IPS-18a (cell line): Measurements from ENCODE around the gene MYO1E.
"Not testable (repeated sequence)": the region's sequence is repeated elsewhere in the genome, so short reads cannot be mapped to it uniquely, and the experiment has no call there.

Experiments used
- H3K27ac ChIP-seq: one replicate; pipeline ENCODE4 v1.5.1; 2013; ENCODE audit warnings: low read length
- H3K27me3 ChIP-seq: one replicate; pipeline ENCODE4 v1.6.1; 2013; ENCODE audit warnings: mild to moderate bottlenecking, low read length; ENCODE audit not compliant: control insufficient read depth, insufficient read depth
- H3K36me3 ChIP-seq: one replicate; pipeline ENCODE4 v1.6.1; 2013; ENCODE audit warnings: low read depth, low read length; ENCODE audit not compliant: control insufficient read depth
- H3K4me1 ChIP-seq: one replicate; pipeline ENCODE4 v1.6.1; 2013; ENCODE audit warnings: low read depth, low read length; ENCODE audit not compliant: control insufficient read depth
- H3K4me3 ChIP-seq: one replicate; pipeline ENCODE4 v1.5.1; 2013; ENCODE audit warnings: low read length
- H3K9ac ChIP-seq: one replicate; pipeline ENCODE4 v1.6.1; 2013; ENCODE audit warnings: mild to moderate bottlenecking, low read length, moderate library complexity
- H3K9me3 ChIP-seq: one replicate; pipeline ENCODE4 v1.6.1; 2013; ENCODE audit warnings: low read depth, low read length; ENCODE audit not compliant: control insufficient read depth

MYO1E gene

GRCh38 chr15:59281699-59282098 lies 91.0 kb downstream of the MYO1E start:
- Histone ChIP-seq H3K9ac (no peak overlapping the region), H3K27me3 (no peaks in the 10 kb centered on the region), H3K9me3 (no peaks in the 10 kb centered on the region), H3K36me3 (no peaks in the 10 kb centered on the region), H3K27ac (no peak overlapping the region), H3K4me1 (no peaks in the 10 kb centered on the region), H3K4me3 (no peak overlapping the region)

GRCh38 chr15:59280855-59281254 lies 91.8 kb downstream of the MYO1E start:
- H3K27ac ChIP-seq: no peak overlapping the region
- H3K36me3 ChIP-seq: no peaks in the 10 kb centered on the region
- no peaks in the 10 kb centered on the region for H3K9me3 ChIP-seq
- H3K4me1 ChIP-seq: no peaks in the 10 kb centered on the region
- no peaks in the 10 kb centered on the region for H3K27me3 ChIP-seq
- no peak overlapping the region for H3K4me3 ChIP-seq
- no peak overlapping the region for H3K9ac ChIP-seq

- not testable (repeated sequence) for H3K9me3 ChIP-seq, H3K9ac ChIP-seq, H3K27ac ChIP-seq, H3K36me3 ChIP-seq, H3K4me1 ChIP-seq, H3K4me3 ChIP-seq, H3K27me3 ChIP-seq
Measured at GRCh38 chr15:59280292-59280691, 92.4 kb downstream of the MYO1E start.

- no peak overlapping the region for H3K9ac ChIP-seq
- no peaks in the 10 kb centered on the region for H3K27me3 ChIP-seq
- H3K4me1 ChIP-seq: no peaks in the 10 kb centered on the region
- no peak overlapping the region for H3K4me3 ChIP-seq
- no peaks in the 10 kb centered on the region for H3K36me3 ChIP-seq
- H3K27ac ChIP-seq: no peak overlapping the region
- no peaks in the 10 kb centered on the region for H3K9me3 ChIP-seq
Measured at GRCh38 chr15:59279023-59279422, 93.6 kb downstream of the MYO1E start.

GRCh38 chr15:59278120-59278519 lies 94.6 kb downstream of the MYO1E start:
- no peak overlapping the region for H3K27ac ChIP-seq
- H3K4me1 ChIP-seq: no peaks in the 10 kb centered on the region
- no peak overlapping the region for H3K9ac ChIP-seq
- H3K9me3 ChIP-seq: no peaks in the 10 kb centered on the region
- no peak overlapping the region for H3K4me3 ChIP-seq
- H3K36me3 ChIP-seq: no peaks in the 10 kb centered on the region
- H3K27me3 ChIP-seq: no peaks in the 10 kb centered on the region

GRCh38 chr15:59276225-59277178 lies 96.2 kb downstream of the MYO1E start:
- H3K9me3 ChIP-seq: no peaks in the 10 kb centered on the region
- no peak overlapping the region for H3K4me3 ChIP-seq
- H3K4me1 ChIP-seq: no peaks in the 10 kb centered on the region
- no peak overlapping the region for H3K9ac ChIP-seq
- no peaks in the 10 kb centered on the region for H3K36me3 ChIP-seq
- no peak overlapping the region for H3K27ac ChIP-seq
- no peaks in the 10 kb centered on the region for H3K27me3 ChIP-seq

GRCh38 chr15:59274126-59274970 lies 98.3 kb downstream of the MYO1E start:
- Histone ChIP-seq H3K9ac (no peak overlapping the region), H3K27ac (no peak overlapping the region), H3K27me3 (no peaks in the 10 kb centered on the region), H3K4me3 (no peak overlapping the region), H3K4me1 (no peaks in the 10 kb centered on the region), H3K9me3 (no peaks in the 10 kb centered on the region), H3K36me3 (no peaks in the 10 kb centered on the region)

- Histone ChIP-seq H3K36me3 (no peaks in the 10 kb centered on the region), H3K9me3 (no peaks in the 10 kb centered on the region), H3K27ac (no peak overlapping the region), H3K27me3 (no peaks in the 10 kb centered on the region), H3K4me1 (no peaks in the 10 kb centered on the region), H3K4me3 (no peak overlapping the region), H3K9ac (no peak overlapping the region)
Measured at GRCh38 chr15:59273234-59273633, 99.4 kb downstream of the MYO1E start.

- Histone ChIP-seq H3K27ac (no peak overlapping the region), H3K27me3 (no peaks in the 10 kb centered on the region)
Measured at GRCh38 chr15:59271595-59272201, 101.0 kb downstream of the MYO1E start.

GRCh38 chr15:59268852-59269407 lies 103.7 kb downstream of the MYO1E start:
- H3K27ac ChIP-seq: no peak overlapping the region

More at GRCh38 chr15:59271595-59272201, 101.0 kb downstream of the MYO1E start:
- H3K36me3 ChIP-seq: no peaks in the 10 kb centered on the region
- H3K9me3 ChIP-seq: no peaks in the 10 kb centered on the region
- H3K4me1 ChIP-seq: no peaks in the 10 kb centered on the region
- H3K4me3 ChIP-seq: no peak overlapping the region
- H3K9ac ChIP-seq: no peak overlapping the region

GRCh38 chr15:59268168-59268851 lies 104.4 kb downstream of the MYO1E start:
- H3K4me1 ChIP-seq: peaks cover 2% of the 10 kb centered on the region
- H3K36me3 ChIP-seq: no peaks in the 10 kb centered on the region
- H3K9me3 ChIP-seq: no peaks in the 10 kb centered on the region
- no peak overlapping the region for H3K9ac ChIP-seq
- no peak overlapping the region for H3K4me3 ChIP-seq
- no peak overlapping the region for H3K27ac ChIP-seq
- H3K27me3 ChIP-seq: no peaks in the 10 kb centered on the region

More at GRCh38 chr15:59268852-59269407, 103.7 kb downstream of the MYO1E start:
- Histone ChIP-seq H3K36me3 (no peaks in the 10 kb centered on the region), H3K4me1 (peaks cover 2% of the 10 kb centered on the region), H3K4me3 (no peak overlapping the region), H3K9me3 (no peaks in the 10 kb centered on the region), H3K9ac (no peak overlapping the region), H3K27me3 (no peaks in the 10 kb centered on the region)
